ENCODE data around the gene ZSCAN9. TPM values are rescaled to one million over a fixed set of nuclear protein-coding genes. Genes with fewer than 3 reads are reported as not detected.

ZSCAN9 gene
- total and polyA plus RNA-seq, 2 of the 8 experiments (the other 6 are each of a cell fraction or from before 2014, with no cell fraction given), result 10.8 to 13.6 TPM

- no peak for TF ChIP-seq USF2 (IDR thresholded peaks at IDR 0.05; ENCODE audit: low read length)
- no peak for TF ChIP-seq POU5F1 (IDR thresholded peaks at IDR 0.05; ENCODE audit: low read depth, low read length)
- peak; percentile 71 for TF ChIP-seq MAX (IDR thresholded peaks at IDR 0.05)
- TF ChIP-seq SP1 (IDR thresholded peaks at IDR 0.05; ENCODE audit: low read depth, low read length), result no peak
- no peak for TF ChIP-seq RFX5 (IDR thresholded peaks at IDR 0.05; ENCODE audit: borderline replicate concordance, low read depth, low read length)
- TF ChIP-seq CREB1 (IDR thresholded peaks at IDR 0.05), result peak; percentile 60
- TF ChIP-seq CBX5 (IDR thresholded peaks at IDR 0.05; ENCODE audit: low read depth, low read length), result no peak
- TF ChIP-seq EP300 (IDR thresholded peaks at IDR 0.05; ENCODE audit: borderline replicate concordance in 1 of 2, low read depth in 2 of 2, low read length in 2 of 2), result peak in 1 of 2 experiments; percentile 59; a peak in 1 of 3 replicates
- peak; percentile 89 for TF ChIP-seq SP2 (IDR thresholded peaks at IDR 0.05; ENCODE audit: low read length)
- no peak for TF ChIP-seq JUN (IDR thresholded peaks at IDR 0.05; ENCODE audit: low read depth, low read length)
- no peak for TF ChIP-seq SAP30 (IDR thresholded peaks at IDR 0.05; ENCODE audit: insufficient read depth, insufficient replicate concordance, low read length)
- peak; percentile 71 for TF ChIP-seq KDM4A (IDR thresholded peaks at IDR 0.05; ENCODE audit: low read depth, low read length, severe bottlenecking)
- peak; percentile 34; the same call in 1 of the 2 replicates for TF ChIP-seq SIX5 (IDR thresholded peaks at IDR 0.05; ENCODE audit: low read depth, low read length)
- TF ChIP-seq HDAC6 (IDR thresholded peaks at IDR 0.05; ENCODE audit: low read depth, low read length), result no peak
- TF ChIP-seq RNF2 (IDR thresholded peaks at IDR 0.05; ENCODE audit: borderline replicate concordance, low read depth, low read length, missing control alignments, poor library complexity, severe bottlenecking), result no peak
- TF ChIP-seq ATF3 (IDR thresholded peaks at IDR 0.05; ENCODE audit: insufficient read depth, low read depth, low read length), result no peak
- peak; percentile 66 for TF ChIP-seq EGR1 (IDR thresholded peaks at IDR 0.05; ENCODE audit: borderline replicate concordance, low read depth, low read length)
- no peak for TF ChIP-seq RXRA (IDR thresholded peaks at IDR 0.05; ENCODE audit: insufficient read depth, low read depth, low read length)
- TF ChIP-seq CBX8 (IDR thresholded peaks at IDR 0.05; ENCODE audit: borderline replicate concordance, low read depth, low read length), result no peak
- peak in 1 of 2 experiments; percentile 80; a peak in 2 of 3 replicates for TF ChIP-seq POLR2A (IDR thresholded peaks at IDR 0.05; ENCODE audit: control extremely low read depth in 1 of 2, low read depth in 2 of 2, low read length in 2 of 2)
- no peak for TF ChIP-seq CHD1 (IDR thresholded peaks at IDR 0.05; ENCODE audit: low read depth, low read length)
- peak in 1 of 2 experiments; percentile 80; a peak in 1 of 4 replicates for TF ChIP-seq HDAC2 (IDR thresholded peaks at IDR 0.05; ENCODE audit: borderline replicate concordance in 1 of 2, low read depth in 2 of 2, low read length in 2 of 2)
Observed at GRCh38 chr6:28225056-28225834, at the start of gene ZSCAN9 (continued).

Measured in H1 (cell line).